Activated naive CD8-positive, alpha-beta T cell (primary cell): ENCODE data around the gene NXPH4.
A peak's percentile ranks its signal among the peaks of the same experiment; 100 is the strongest.

Experiments used
- H3K27ac Mint-ChIP-seq: one replicate; pipeline ENCODE4 v1.8.0; 2021; ENCODE audit warnings: mixed read lengths
- H3K27me3 Mint-ChIP-seq: one replicate; pipeline ENCODE4 v1.8.0; 2021; ENCODE audit warnings: mixed read lengths
- H3K36me3 Mint-ChIP-seq: one replicate; pipeline ENCODE4 v1.8.0; 2021; ENCODE audit warnings: mixed read lengths
- H3K4me1 Mint-ChIP-seq: one replicate; pipeline ENCODE4 v1.8.0; 2021; ENCODE audit warnings: low read depth, mixed read lengths
- H3K4me3 Mint-ChIP-seq: one replicate; pipeline ENCODE4 v1.8.0; 2021; ENCODE audit warnings: mild to moderate bottlenecking, mixed read lengths
- H3K9me3 Mint-ChIP-seq: one replicate; pipeline ENCODE4 v1.8.0; 2021; ENCODE audit warnings: low read depth, mixed read lengths

The NXPH4 gene

GRCh38 chr12:57244312-57244696, 27.7 kb downstream of the NXPH4 start:
- Mint-ChIP-seq H3K9me3 (no peaks in the 10 kb centered on the region), H3K27me3 (peaks cover 18% of the 10 kb centered on the region), H3K4me3 (no peak overlapping the region), H3K27ac (no peak overlapping the region), H3K36me3 (peaks cover 6% of the 10 kb centered on the region), H3K4me1 (peaks cover 50% of the 10 kb centered on the region)

- Mint-ChIP-seq H3K4me3 (no peak overlapping the region), H3K27ac (no peak overlapping the region), H3K36me3 (peaks cover 6% of the 10 kb centered on the region), H3K27me3 (peaks cover 12% of the 10 kb centered on the region), H3K9me3 (no peaks in the 10 kb centered on the region), H3K4me1 (peaks cover 24% of the 10 kb centered on the region)
Observed at GRCh38 chr12:57247041-57247440, 30.4 kb downstream of the NXPH4 start.

GRCh38 chr12:57248934-57249742, 32.5 kb downstream of the NXPH4 start:
- Mint-ChIP-seq H3K36me3 (peaks cover 6% of the 10 kb centered on the region), H3K27me3 (peaks cover 6% of the 10 kb centered on the region), H3K4me1 (peaks cover 10% of the 10 kb centered on the region), H3K4me3 (no peak overlapping the region), H3K9me3 (no peaks in the 10 kb centered on the region), H3K27ac (no peak overlapping the region)

- Mint-ChIP-seq H3K36me3 (peaks cover 6% of the 10 kb centered on the region), H3K9me3 (no peaks in the 10 kb centered on the region), H3K27ac (no peak overlapping the region), H3K4me3 (no peak overlapping the region), H3K27me3 (peaks cover 4% of the 10 kb centered on the region), H3K4me1 (peaks cover 7% of the 10 kb centered on the region)
Observed at GRCh38 chr12:57250541-57250940, 33.9 kb downstream of the NXPH4 start.

- peaks cover 4% of the 10 kb centered on the region for H3K27me3 Mint-ChIP-seq
- no peak within 1 kb of the TSS for H3K27ac Mint-ChIP-seq
- H3K4me1 Mint-ChIP-seq, result peaks cover 7% of the 10 kb centered on the region
- peaks cover 9% of the 10 kb centered on the region for H3K36me3 Mint-ChIP-seq
- no peak within 1 kb of the TSS for H3K4me3 Mint-ChIP-seq
- no peaks in the 10 kb centered on the region for H3K9me3 Mint-ChIP-seq
Observed at GRCh38 chr12:57250956-57251355, 34.4 kb downstream of the NXPH4 start, which contains the start of gene STAC3. TSS of gene STAC3 (minus strand) at chr12:57251187. CDS start at chr12:57249636, 1,551 bp downstream.

- H3K36me3 Mint-ChIP-seq, result peaks cover 7% of the 10 kb centered on the region
- H3K27me3 Mint-ChIP-seq, result no peaks in the 10 kb centered on the region
- H3K9me3 Mint-ChIP-seq, result no peaks in the 10 kb centered on the region
- H3K27ac Mint-ChIP-seq, result no peak overlapping the region
- H3K4me1 Mint-ChIP-seq, result no peaks in the 10 kb centered on the region
- no peak overlapping the region for H3K4me3 Mint-ChIP-seq
Observed at GRCh38 chr12:57254506-57255280, 38.1 kb downstream of the NXPH4 start.

GRCh38 chr12:57255916-57256315, 39.3 kb downstream of the NXPH4 start:
- no peaks in the 10 kb centered on the region for H3K27me3 Mint-ChIP-seq
- no peaks in the 10 kb centered on the region for H3K9me3 Mint-ChIP-seq
- H3K27ac Mint-ChIP-seq, result no peak overlapping the region
- H3K4me1 Mint-ChIP-seq, result no peaks in the 10 kb centered on the region
- H3K36me3 Mint-ChIP-seq, result peaks cover 11% of the 10 kb centered on the region
- H3K4me3 Mint-ChIP-seq, result no peak overlapping the region

- H3K9me3 Mint-ChIP-seq, result no peaks in the 10 kb centered on the region
Observed at GRCh38 chr12:57258977-57259970, 42.7 kb downstream of the NXPH4 start.

GRCh38 chr12:57260366-57260765, 43.8 kb downstream of the NXPH4 start:
- H3K9me3 Mint-ChIP-seq, result no peaks in the 10 kb centered on the region
- H3K4me1 Mint-ChIP-seq, result peaks cover 4% of the 10 kb centered on the region
- peaks cover 18% of the 10 kb centered on the region for H3K36me3 Mint-ChIP-seq
- H3K27ac Mint-ChIP-seq, result no peak overlapping the region
- no peak overlapping the region for H3K4me3 Mint-ChIP-seq
- H3K27me3 Mint-ChIP-seq, result no peaks in the 10 kb centered on the region

More at GRCh38 chr12:57258977-57259970, 42.7 kb downstream of the NXPH4 start:
- no peak overlapping the region for H3K4me3 Mint-ChIP-seq
- H3K27ac Mint-ChIP-seq, result no peak overlapping the region
- H3K36me3 Mint-ChIP-seq, result peaks cover 18% of the 10 kb centered on the region
- H3K4me1 Mint-ChIP-seq, result peaks cover 4% of the 10 kb centered on the region
- H3K27me3 Mint-ChIP-seq, result no peaks in the 10 kb centered on the region

GRCh38 chr12:57261428-57261865, 44.9 kb downstream of the NXPH4 start:
- no peak overlapping the region for H3K27ac Mint-ChIP-seq

GRCh38 chr12:57262126-57262822, 45.7 kb downstream of the NXPH4 start:
- H3K4me3 Mint-ChIP-seq, result no peak overlapping the region
- no peaks in the 10 kb centered on the region for H3K9me3 Mint-ChIP-seq
- H3K36me3 Mint-ChIP-seq, result peaks cover 17% of the 10 kb centered on the region
- H3K27me3 Mint-ChIP-seq, result no peaks in the 10 kb centered on the region
- H3K27ac Mint-ChIP-seq, result no peak overlapping the region
- peaks cover 4% of the 10 kb centered on the region for H3K4me1 Mint-ChIP-seq

More at GRCh38 chr12:57261428-57261865, 44.9 kb downstream of the NXPH4 start:
- Mint-ChIP-seq H3K27me3 (no peaks in the 10 kb centered on the region), H3K4me3 (no peak overlapping the region), H3K36me3 (peaks cover 14% of the 10 kb centered on the region), H3K4me1 (peaks cover 4% of the 10 kb centered on the region), H3K9me3 (no peaks in the 10 kb centered on the region)

- H3K4me3 Mint-ChIP-seq, result no peak overlapping the region
- peaks cover 17% of the 10 kb centered on the region for H3K36me3 Mint-ChIP-seq
- no peaks in the 10 kb centered on the region for H3K27me3 Mint-ChIP-seq
- H3K9me3 Mint-ChIP-seq, result no peaks in the 10 kb centered on the region
- no peak overlapping the region for H3K27ac Mint-ChIP-seq
- peaks cover 7% of the 10 kb centered on the region for H3K4me1 Mint-ChIP-seq
Observed at GRCh38 chr12:57263096-57263495, 46.5 kb downstream of the NXPH4 start.

- Mint-ChIP-seq H3K36me3 (peaks cover 15% of the 10 kb centered on the region), H3K27me3 (no peaks in the 10 kb centered on the region), H3K4me3 (no peak overlapping the region), H3K9me3 (no peaks in the 10 kb centered on the region), H3K27ac (peak overlapping the region; percentile 77), H3K4me1 (peaks cover 11% of the 10 kb centered on the region)
Observed at GRCh38 chr12:57266681-57267080, 50.1 kb downstream of the NXPH4 start.

- H3K4me1 Mint-ChIP-seq, result peaks cover 11% of the 10 kb centered on the region
- peak overlapping the region; percentile 71 for H3K27ac Mint-ChIP-seq
- H3K36me3 Mint-ChIP-seq, result peaks cover 12% of the 10 kb centered on the region
- no peaks in the 10 kb centered on the region for H3K9me3 Mint-ChIP-seq
- H3K27me3 Mint-ChIP-seq, result no peaks in the 10 kb centered on the region
- no peak overlapping the region for H3K4me3 Mint-ChIP-seq
Observed at GRCh38 chr12:57268264-57268663, 51.7 kb downstream of the NXPH4 start.
